NOMO-1 treated with DMSO at 0.1 percent for 48 hours (cell line): ENCODE data around the gene FAM241B.

Experiments
- DNase-seq: peaks from one replicate; lab custom pipeline; 2025; ENCODE audit not compliant: unreplicated experiment; lab: John Stamatoyannopoulos, UW

Gene FAM241B

GRCh38 chr10:69633673-69634635 lies 3.9 kb downstream of the FAM241B start:
- DNase-seq: no peak

GRCh38 chr10:69634759-69635425 lies 4.8 kb downstream of the FAM241B start:
- no peak for DNase-seq

- DNase-seq: no peak
Measured at GRCh38 chr10:69635428-69636272, 5.6 kb downstream of the FAM241B start.

GRCh38 chr10:69636273-69636575 lies 6.2 kb downstream of the FAM241B start:
- DNase-seq: no peak

- no peak for DNase-seq
Measured at GRCh38 chr10:69636626-69637605, 6.9 kb downstream of the FAM241B start.

GRCh38 chr10:69638642-69639041 lies 8.6 kb downstream of the FAM241B start:
- no peak for DNase-seq

GRCh38 chr10:69639291-69640195 lies 9.5 kb downstream of the FAM241B start:
- peak; percentile 58 for DNase-seq

- DNase-seq: no peak
Measured at GRCh38 chr10:69640196-69640980, 10.3 kb downstream of the FAM241B start.

- DNase-seq: no peak
Measured at GRCh38 chr10:69641261-69641980, 11.4 kb downstream of the FAM241B start.

GRCh38 chr10:69642747-69643146 lies 12.7 kb downstream of the FAM241B start:
- DNase-seq: no peak

- no peak for DNase-seq
Measured at GRCh38 chr10:69643779-69644657, 14.0 kb downstream of the FAM241B start.

GRCh38 chr10:69644658-69645295 lies 14.7 kb downstream of the FAM241B start:
- no peak for DNase-seq

GRCh38 chr10:69645296-69646184 lies 15.5 kb downstream of the FAM241B start:
- DNase-seq: no peak

- DNase-seq: no peak
Measured at GRCh38 chr10:69646185-69647060, 16.4 kb downstream of the FAM241B start.
